ENCODE data around the gene WWC2.
"Not testable (repeated sequence)": the region's sequence is repeated elsewhere in the genome, so short reads cannot be mapped to it uniquely, and the experiment has no call there.

Gene WWC2

DNA sequence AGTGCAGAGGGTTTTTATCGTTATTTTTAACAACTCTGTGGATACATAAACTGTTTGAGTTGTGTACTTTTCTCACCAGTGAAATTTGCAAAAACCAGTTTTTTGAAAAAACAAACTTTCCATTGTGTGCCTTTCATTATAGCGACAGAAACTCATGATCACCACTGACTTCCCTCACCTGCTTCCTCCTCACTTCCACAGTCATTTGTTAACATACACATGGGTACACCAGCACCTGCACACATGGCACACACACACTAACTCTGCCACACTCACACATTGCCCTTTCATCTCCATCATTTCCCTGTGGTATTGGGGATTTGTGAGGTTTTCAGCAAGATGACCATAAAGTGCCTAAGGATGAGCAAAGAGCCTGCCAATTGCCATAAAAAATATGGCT lies 200.4 kb downstream of the WWC2 start:
- DNase-seq (ENCODE audit: low read depth) = no peak

DNA sequence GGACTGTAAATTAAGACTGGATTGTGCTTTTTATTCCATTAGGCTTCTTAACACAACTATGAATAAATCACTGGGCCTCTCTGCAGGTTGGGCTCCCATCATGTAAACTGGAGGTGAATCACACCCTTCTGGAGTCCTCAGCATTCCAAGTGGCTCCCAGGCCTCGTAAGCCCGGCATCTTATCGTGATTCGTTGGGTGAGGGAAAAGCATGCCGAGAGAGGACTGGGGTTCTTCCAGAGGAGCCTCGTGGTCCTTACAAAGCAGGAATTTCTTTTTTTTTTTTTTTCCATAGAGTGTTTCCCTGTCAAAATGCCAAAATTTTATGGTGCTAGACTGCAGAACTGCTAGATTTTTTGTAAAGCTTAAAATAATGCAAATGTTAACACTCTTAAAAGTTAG lies 201.0 kb downstream of the WWC2 start:
- DNase-seq (ENCODE audit: low read depth) = no peak

DNA sequence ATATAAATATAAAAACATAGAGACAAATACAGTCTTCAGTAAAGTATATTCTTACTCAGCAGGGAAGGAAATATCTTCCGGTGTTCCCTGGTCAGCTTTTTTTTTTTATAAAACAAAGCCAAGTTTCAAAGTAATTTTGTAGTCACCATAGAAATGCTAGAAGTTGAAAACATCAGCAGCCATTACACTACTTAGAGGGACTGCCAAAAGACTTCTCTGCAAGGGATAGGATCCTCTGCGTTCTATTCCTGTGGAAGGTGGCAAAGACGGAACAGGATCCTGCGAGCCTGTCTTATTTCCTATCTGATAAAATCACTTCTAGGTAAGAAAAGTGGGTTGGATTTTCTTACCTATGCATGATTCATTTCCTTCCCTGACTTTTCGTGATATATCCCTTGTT lies 201.6 kb downstream of the WWC2 start:
- DNase-seq (ENCODE audit: low read depth) = no peak

DNA sequence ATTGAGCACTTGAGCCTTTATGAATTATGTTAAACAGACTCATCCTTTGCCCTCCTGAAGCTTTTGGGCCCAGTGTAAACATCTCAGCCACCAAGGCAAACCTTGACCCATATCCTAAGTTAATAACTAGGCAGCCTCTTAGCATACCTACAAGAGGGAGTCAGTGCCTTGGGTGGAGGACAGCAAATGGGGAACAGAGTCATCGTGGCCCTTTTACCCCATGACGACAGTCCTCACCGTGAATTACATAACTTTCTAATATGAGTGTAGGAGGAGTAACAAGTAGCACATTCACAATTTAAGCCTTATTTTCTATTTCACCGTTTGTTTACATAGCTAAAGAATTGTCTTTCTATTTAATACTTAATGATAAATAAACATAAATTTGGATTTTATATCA lies 204.2 kb downstream of the WWC2 start:
- DNase-seq (ENCODE audit: low read depth) = no peak

DNA sequence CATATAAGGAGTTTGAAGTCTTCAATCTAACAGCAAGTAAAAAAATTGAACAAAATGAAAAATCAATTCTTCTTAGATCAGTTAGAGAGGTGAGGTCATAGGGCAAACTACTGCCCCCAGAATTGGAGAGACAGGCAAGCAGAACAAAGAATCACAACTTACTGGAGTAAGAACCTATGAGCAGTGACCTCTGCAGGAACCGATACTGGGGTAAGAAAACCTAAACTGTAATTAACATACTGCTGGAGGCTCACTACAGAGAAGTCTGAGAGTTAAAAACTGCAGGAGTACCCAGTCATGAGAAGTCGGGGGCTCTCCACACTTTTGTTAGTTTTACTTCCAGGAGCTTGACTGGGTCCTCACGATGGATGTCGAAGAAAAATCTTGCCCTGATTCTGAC lies 205.0 kb downstream of the WWC2 start:
- DNase-seq (ENCODE audit: low read depth) = no peak

DNA sequence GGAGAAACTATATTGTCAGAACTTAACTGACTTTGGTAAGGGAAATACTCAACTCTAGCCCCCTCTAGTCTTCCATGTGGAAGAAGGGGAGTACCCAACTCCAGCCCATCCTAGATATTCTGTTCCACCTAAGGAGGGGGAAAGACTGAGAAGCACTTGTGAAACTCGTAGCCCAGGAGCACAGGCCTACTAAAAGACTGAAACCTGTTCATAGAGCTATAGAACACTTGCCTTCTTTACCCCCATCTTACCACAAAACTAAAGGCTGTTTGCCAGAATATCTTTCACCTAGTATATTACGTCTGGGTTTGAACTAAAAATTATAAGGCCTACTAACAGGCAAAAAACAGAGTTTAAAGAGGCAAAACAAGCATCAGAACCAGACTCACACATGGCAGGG lies 205.5 kb downstream of the WWC2 start:
- DNase-seq (ENCODE audit: low read depth) = no peak

DNA sequence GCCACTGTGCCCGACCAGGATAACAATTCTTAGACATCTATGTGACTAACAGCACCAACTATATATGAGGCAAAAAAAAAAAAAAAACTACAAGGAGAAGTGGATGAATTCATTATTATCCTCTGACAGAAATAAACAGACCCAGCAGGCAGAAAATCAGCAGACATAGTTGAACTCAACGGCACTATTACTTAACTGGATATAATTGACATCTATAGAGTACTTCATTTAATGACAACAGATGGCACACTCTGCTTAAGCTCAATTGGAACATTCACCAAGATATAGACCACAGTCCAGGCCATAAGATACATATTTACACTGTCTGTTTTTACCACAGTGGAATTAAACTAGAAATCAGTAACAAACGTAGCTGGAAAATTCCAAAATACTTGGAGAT lies 207.8 kb downstream of the WWC2 start:
- DNase-seq (ENCODE audit: low read depth) = no peak

DNA sequence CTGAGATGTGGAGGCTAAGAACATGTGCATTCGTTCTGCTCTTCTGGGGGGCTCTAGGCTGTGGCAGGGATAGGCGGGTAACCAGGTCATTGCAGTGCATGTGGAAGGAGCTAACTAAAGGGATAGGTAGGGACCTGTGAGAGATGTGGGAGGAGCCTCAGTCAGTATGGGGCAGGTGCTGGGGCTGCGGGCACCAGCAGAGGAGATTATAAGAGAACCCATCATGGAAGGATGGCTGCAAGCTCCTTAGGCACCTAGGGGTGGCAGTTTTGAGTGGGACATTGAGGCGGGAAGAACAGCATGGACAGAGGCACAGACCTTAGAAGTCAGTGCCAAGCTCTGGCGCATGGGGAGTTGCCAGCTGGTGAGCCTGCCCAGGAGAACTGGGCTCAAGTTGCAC lies 213.8 kb downstream of the WWC2 start:
- DNase-seq (ENCODE audit: low read depth) = no peak

DNA sequence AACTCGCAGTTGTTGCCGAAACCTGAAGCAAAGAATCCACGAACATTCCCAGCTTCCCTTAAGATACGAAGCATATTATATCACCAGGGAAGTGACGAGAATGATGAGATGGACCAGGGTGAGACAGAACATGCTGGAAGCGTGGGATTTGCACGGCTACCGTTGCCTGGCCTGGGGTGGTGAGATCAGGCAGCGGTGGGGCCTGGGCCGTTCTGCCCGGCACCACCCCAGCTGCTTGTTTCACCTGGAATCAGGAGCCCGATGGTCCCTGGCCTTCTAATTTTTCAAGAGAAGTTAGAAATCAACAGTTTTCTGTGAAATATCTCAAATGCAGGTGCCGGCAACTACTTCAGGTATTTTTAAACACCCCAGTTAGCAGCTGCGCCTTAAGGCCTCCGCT lies 215.3 kb downstream of the WWC2 start:
- DNase-seq (ENCODE audit: low read depth) = no peak

DNA sequence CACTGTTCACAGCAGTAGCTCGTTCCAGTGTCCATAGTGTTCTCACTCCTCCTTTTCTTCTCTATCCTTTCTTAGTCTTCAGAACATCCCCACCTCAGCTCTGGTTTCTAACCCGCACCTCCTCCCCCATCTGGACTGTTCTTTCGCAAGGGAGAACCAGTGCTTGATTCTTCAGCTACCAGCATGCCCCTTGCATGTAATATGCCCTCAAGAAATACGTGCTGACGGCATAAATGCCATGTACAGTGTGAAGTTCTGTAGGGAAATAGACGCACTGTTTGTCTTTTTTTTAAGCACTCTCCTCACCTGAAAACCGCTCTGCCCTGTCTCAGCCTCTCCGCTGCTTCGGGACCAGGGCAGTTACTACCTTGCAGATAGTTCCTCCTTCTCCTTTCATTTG lies 215.7 kb downstream of the WWC2 start:
- DNase-seq (ENCODE audit: low read depth) = no peak

DNA sequence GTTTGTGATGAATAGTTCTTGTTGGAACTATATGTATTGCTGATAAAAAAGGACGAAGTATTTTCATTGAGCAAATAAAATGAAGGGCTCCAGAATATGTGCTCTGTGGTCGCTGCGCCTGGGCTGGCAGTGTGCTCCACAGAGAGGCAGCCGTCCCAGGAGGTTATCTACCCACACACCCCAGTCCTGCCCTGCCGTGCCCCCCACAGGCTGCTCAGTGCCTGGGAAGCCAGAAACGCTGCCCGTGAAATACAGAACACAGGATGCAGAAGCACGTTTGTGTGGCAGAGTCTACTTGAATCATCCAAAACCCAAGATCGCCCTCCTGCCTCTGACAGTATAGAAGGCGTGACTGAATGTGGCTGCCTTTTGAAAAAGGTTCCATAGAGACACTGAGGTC lies 219.6 kb downstream of the WWC2 start:
- DNase-seq (ENCODE audit: low read depth) = no peak

DNA sequence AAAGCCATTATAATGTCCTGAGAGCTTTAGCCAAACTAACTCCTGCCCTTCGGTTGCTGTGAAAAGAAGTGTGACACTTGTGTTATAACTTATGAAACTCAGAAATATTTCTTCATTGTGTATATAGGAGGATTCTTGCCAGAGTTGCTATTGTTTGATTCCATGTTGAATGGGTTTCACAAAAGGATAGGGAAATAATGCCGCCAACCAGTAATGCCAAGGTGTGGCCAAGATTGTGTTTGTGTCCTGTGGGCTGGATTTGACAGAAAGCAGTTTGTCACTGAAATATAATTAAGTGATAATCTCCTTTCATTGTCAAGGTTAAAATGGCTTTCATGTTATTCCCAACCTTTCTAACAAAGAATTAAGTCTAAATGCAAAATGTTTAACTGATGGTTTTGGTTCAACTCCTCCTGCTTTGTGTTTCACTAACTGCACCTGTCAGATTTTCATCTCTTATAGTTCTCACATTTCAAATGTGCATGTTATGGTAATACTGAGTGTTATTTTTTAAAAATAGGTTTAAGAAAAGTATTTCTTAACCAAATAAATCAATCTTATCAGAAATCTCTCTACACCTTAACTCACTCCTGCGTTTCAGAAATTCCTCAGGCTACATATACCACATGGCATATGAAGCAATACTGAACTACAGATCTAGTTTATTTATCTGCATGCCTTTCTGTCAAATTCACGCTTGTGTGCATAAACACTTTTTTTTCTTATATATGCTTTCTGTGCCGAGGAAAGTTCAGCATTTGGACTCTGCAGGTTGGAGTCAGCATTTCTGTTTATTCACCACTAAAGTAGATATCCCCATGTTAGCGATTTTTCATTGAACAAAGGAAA lies 221.4 kb downstream of the WWC2 start, which contains the start of gene CLDN22:
Gene CLDN22, minus strand, starts transcription at position 66 of the 849 bp plus-strand sequence. Its CDS starts 58 bp downstream, at position 8.
- DNase-seq (ENCODE audit: low read depth) = no peak

DNA sequence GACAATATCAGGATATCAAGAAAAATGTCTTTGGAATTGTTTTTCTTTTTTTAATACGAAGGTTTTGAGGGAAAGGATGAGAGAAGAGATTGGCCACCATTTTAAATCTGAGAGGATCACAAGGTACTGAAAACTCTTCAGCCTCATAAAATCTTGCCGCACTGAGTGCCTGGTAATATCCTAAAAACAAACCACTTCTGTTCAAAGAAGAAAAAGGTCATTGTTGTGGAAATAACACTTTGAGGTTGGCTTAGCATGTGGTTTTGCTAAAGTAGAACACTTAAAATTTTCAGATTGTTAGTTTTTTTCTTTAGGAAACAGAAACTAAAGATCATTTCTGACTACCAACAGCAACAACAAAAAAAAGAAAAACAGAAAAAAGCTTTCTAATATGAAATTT lies 222.0 kb downstream of the WWC2 start:
- no peak for DNase-seq (ENCODE audit: low read depth)

DNA sequence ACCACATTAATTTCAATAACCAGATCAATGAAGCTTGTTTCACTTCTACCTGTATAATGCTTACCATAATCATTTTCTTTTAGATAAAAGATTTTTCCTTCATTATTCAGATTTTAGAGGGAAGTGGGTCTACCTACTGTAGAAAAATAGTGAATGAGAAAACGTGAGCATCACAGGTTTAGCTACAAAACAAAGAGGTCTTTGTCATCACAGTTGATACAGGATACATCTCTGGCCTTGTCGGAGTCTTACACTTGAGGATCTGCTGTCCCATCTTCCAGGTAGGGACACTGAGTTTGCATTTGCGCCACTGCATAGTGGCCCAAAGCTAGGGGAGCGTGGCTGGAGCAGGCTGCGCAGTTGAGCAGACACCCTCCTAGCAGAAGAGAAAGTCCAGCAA lies 222.5 kb downstream of the WWC2 start:
- DNase-seq (ENCODE audit: low read depth) = no peak

DNA sequence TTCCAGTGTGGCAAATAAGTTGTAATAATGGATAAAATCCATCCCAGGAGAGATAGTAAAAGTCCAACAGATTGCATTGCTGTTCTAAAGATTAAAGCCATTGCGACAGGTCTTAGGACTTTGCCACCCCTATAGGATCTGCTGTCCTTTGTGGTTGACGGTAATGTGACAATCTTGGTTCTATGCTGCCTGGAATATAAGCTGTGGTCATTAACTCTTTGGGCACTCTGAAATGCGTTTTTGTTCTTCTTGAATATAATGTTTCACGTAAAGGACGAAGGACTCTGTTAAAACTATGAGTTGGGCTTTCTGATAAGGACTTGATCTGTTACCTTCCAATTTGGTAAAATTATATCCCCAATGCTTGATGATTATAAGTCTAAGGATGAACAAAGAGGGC lies 223.3 kb downstream of the WWC2 start, which contains the start of gene CLDN24:
Gene CLDN24, minus strand, starts transcription at position 101 of the 400 bp plus-strand sequence. Its CDS starts 0 bp downstream, at position 101.
- DNase-seq (ENCODE audit: low read depth) = no peak

DNA sequence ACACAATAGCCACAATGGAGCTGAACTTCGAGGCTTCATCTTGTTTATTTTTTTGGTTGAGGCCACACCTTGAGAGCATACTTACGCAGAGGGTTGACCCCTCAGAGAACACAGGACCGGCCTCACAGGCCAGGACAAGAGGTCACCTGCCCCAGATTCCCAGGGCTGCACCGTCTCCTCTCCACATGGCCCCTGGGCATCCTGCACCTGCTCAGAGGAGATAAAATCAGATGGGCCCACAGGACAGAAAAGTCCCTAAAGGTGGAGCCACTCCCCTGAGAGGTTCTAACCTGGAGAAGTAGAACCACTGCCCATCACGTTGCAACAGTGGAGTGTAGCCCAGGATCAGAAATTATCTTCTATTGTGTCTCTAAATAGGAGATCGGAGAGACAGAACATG lies 224.2 kb downstream of the WWC2 start:
- DNase-seq (ENCODE audit: low read depth) = no peak

DNA sequence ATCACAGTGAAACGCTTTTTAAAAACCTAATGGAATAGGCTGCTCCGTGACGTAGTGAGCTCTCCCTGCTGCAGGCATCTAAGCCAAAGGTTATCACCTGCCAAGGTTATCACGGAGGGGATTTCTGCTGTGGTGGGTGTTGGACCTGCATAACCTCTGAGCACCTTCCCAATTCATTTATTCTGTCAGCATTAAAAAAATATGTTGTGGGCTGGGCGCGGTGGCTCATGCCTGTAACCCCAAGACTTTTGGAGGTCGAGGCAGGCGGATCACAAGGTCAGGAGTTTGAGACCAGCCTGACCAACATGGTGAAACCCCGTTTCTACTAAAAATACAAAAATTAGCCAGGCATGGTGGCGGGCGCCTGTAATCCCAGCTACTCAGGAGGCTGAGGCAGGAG lies 225.0 kb downstream of the WWC2 start:
- not testable (repeated sequence) for DNase-seq (ENCODE audit: low read depth)

DNA sequence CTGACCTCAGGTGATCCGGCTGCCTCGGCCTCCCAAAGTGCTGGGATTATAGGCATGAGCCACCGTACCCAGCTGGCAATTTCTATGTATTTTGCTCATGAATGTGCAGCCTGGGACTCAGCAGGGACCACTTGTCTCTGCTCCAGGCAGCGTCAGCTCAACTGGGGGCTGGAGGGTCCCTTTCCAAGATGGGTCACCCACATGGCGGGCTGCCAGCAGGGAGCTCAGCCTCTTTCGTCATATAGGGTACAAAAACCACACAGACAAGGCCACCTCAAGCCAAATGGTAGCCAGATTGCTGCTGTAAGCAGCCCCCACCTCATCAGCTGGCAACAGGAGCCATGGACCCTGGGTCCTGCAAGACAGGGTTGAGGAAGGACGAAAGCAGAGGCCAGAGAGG lies 225.6 kb downstream of the WWC2 start:
- no peak for DNase-seq (ENCODE audit: low read depth)

DNA sequence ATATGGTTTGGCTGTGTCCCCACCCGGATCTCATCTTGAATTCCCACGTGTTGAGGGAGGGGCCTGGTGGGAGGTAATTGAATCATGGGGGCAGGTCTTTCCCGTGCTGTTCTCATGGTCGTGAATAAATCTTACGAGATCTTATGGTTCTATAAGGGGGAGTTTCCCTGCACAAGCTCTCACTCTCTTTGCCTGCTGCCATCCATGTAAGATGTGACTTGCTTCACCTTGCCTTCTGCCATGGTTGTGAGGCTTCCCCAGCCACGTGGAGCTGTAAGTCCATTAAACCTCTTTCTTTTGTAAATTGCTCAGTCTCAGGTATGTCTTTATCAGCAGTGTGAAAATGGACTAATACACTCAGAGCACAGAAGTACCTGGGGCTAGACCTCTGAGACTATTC lies 227.3 kb downstream of the WWC2 start:
- not testable (repeated sequence) for DNase-seq (ENCODE audit: low read depth)

DNA sequence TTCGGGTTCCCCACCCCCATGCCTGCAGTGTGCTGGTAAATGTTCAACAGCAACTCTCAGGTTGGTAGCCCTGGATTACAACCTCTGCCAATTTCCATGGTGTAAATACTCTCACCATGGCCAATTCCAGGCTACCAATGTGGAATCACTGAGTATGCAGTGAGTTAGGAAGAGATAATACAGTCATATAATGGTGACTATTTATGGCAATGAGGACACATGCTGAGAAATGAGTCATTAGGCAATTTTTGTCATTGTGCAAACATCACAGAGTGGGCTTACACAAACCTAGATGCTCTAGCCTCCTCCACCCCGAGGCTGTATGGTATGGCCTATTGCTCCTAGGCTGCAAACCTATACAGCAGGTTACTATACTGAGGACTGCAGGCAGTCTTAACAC lies 227.8 kb downstream of the WWC2 start:
- DNase-seq (ENCODE audit: low read depth) = no peak

DNA sequence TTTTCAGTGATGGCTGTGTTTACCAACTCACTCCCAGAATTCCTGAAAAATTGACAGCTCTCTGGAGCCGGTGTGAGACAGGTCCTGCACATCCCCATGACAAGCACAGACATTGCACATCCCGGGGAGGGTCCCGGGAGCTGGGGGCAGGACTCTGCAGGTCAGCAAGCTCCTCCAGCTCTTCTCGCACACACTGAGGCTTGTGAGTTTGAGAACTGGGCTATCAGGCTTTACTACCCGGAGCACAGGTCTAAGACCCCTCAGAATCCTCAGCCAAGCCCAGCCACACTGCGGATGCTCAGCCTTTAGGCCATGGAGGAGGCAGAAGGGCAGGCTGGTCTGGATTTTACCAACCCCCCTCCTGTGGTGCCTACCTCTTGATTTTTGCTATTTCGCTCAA lies 228.8 kb downstream of the WWC2 start:
- no peak for DNase-seq (ENCODE audit: low read depth)

DNA sequence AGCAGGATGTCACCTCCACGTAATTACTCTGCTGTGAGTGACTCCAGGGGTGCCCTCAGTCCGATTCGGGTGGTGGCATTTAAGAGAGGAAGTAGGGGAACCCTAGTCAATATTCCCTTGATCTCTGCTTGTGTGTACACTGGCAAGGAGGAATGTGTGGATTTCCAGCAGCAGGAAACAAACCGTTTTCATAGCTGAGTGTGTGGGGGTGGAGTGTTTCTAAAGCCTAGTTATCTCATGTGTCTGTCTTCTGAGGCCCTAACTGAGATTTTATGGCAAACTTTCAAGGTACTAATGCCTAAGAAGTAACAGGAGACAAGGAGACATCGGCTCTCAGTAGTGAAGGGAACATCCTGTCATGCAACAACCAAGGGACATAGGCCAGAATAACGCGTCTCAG lies 229.8 kb downstream of the WWC2 start:
- DNase-seq (ENCODE audit: low read depth) = no peak

DNA sequence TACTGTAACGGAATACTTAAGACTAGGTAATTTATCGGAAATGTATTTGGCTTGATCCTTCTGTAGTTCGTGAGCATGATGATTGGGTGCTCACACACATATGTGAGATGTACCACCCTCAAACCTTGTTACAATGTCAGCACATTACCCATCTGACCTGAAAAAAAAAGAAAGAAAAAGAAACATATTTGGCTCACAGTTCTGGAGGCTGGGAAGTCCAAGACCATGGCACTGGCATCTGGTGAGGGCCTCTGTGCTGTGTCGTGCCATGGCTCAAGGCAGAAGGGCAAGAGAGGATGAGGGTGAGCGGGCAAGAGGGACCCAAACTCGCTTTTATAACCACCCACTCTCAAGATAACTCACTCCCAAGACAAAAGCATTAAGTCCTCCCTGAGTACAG lies 230.2 kb downstream of the WWC2 start:
- DNase-seq (ENCODE audit: low read depth) = no peak

Data from activated gamma-delta T cell treated with anti-CD3 and anti-CD28 coated beads, Interleukin-2, amount 50 U/mL, for 16 hours (primary cell).